AG04449 (cell line): ENCODE results near the gene GNG12.

ENCODE experiments used
- CTCF ChIA-PET: fragments of 350-600 bp; formaldehyde crosslinking; extraction: SDS; loops from one replicate; lab custom pipeline; 2021; ENCODE audit warnings: antibody characterized with exemption; lab: Yijun Ruan, JAX
- POLR2A ChIA-PET: fragments of 400-600, 350-600 bp; formaldehyde crosslinking; extraction: SDS; loops from one replicate; lab custom pipeline; 2020; ENCODE audit warnings: antibody characterized with exemption, inconsistent platforms; lab: Yijun Ruan, JAX
- DNase-seq: peaks from one replicate; pipeline ENCODE4 v3.0.0-alpha.2; 2010; ENCODE audit warnings: low read depth, low spot score
- H3K4me3 ChIP-seq: 2 replicates; pipeline ENCODE4 v1.5.1; 2011; ENCODE audit warnings: low read depth, mild to moderate bottlenecking, control low read depth, low read length
- CTCF ChIP-seq: IDR thresholded peaks from one replicate; pipeline ENCODE4 v1.5.1; 2011; ENCODE audit warnings: mild to moderate bottlenecking, moderate library complexity, low read length, control low read depth, inconsistent platforms; ENCODE audit not compliant: insufficient read depth; ENCODE audit errors: missing control alignments

Gene GNG12

GRCh38 chr1:67715819-67716218 is 117.4 kb downstream of the GNG12 start:
- no peak for DNase-seq
- ChIA-PET POLR2A (interaction anchor here (1.1 kb wide), 1 partner anchor 29 kb away, joined by 3 read pairs; no protein-coding TSS in a partner anchor), CTCF (interaction anchor here (0.6 to 1.8 kb wide), 7 partner anchors 12 to 181 kb away, joined by 3 to 8 read pairs (median 3); no protein-coding TSS in a partner anchor)
- H3K4me3 ChIP-seq = no peak overlapping the region
- no peak for TF ChIP-seq CTCF

GRCh38 chr1:67713057-67713846 is 120.0 kb downstream of the GNG12 start:
- CTCF ChIA-PET = interaction anchor here (1.1 to 1.9 kb wide), 3 partner anchors 20 to 47 kb away, joined by 3 to 8 read pairs (median 7); no protein-coding TSS in a partner anchor
- POLR2A ChIA-PET = no interaction called here
- no peak overlapping the region for H3K4me3 ChIP-seq
- TF ChIP-seq CTCF = no peak
- DNase-seq = no peak

GRCh38 chr1:67711855-67712212 is 121.4 kb downstream of the GNG12 start:
- no peak for TF ChIP-seq CTCF
- no peak overlapping the region for H3K4me3 ChIP-seq
- ChIA-PET POLR2A (interaction anchor here (0.7 kb wide), 1 partner anchor 27 kb away, joined by 4 read pairs; the partner anchor contains the start of gene GADD45A), CTCF (interaction anchor here (0.7 to 2.3 kb wide), 4 partner anchors 11 to 176 kb away, joined by 4 to 7 read pairs (median 6); no protein-coding TSS in a partner anchor)
- DNase-seq = no peak

DNA sequence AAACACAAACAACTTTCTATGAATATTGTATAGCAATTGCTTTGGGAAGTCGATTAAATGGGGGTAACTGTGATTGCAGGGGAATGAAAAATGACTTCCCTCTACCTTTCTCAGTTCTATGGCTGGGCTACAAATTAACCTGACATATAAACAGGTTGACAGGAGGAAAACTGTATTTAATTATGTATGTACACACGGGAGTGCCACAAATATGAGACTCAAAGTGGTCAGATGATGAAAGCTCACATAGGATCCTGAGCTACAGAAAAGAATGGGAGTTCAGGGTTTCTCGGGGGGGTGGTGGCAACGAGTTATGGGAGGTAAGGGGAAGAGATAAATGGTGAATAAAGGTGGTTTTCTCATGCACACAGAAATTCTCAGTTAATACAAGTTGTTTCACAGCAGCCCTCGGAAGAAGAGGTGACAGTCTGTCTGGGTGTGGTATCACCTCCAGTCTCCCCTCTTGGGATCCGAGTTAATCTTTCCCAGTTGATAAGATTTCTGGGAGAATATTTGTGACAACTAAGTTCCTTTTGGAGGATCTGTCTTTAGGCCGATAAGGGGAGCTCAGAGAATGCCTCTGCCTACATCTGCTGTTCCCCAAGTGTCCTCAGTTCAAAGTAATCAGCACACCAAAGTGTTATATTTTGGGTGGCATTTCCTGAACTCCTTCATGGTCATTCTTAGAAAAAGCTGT is 122.0 kb downstream of the GNG12 start:
- no peak for DNase-seq
- H3K4me3 ChIP-seq = no peak overlapping the region
- POLR2A ChIA-PET = interaction anchor here (0.7 kb wide), 1 partner anchor 26 kb away, joined by 4 read pairs; the partner anchor contains the start of gene GADD45A
- TF ChIP-seq CTCF = no peak
- CTCF ChIA-PET = interaction anchor here (0.7 to 2.3 kb wide), 5 partner anchors 10 to 176 kb away, joined by 4 to 7 read pairs (median 6); no protein-coding TSS in a partner anchor

DNA sequence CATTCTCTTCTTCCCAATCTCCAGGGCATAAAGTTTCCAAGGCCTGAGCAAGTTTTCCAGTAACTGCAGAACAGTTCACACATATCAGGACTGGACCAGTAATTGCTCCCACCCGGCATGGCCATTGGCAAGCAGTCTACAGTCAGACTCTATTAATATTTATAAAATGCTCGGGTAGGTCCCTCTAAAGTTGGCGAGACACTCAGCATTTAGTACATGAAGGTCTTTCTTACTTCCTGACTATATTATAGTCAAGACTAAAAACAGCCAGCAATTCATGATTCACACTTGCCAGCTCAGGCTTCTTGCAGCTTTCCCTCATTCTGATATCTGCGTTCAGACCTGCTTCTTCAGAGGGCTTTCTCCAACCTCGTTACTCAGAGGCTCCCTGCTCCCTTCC is 122.8 kb downstream of the GNG12 start:
- ChIA-PET POLR2A (no interaction called here), CTCF (interaction anchor here (1.4 to 2.3 kb wide), 2 partner anchors 10 to 175 kb away, joined by 6 to 7 read pairs; no protein-coding TSS in a partner anchor)
- no peak for DNase-seq
- TF ChIP-seq CTCF = no peak
- H3K4me3 ChIP-seq = no peak overlapping the region
